Parathyroid adenoma (tissue), 2 donors: Measurements from ENCODE around the gene CSRP1.
"Not testable (repeated sequence)": the region's sequence is repeated elsewhere in the genome, so short reads cannot be mapped to it uniquely, and the experiment has no call there.

Experiments
- H2AFZ ChIP-seq: fragments of 300-600 bp; sonication (generic); one replicate; pipeline ENCODE4 v1.7.0; 2017; ENCODE audit warnings: antibody characterized with exemption, mild to moderate bottlenecking
- H3K27ac ChIP-seq: fragments of 300-600 bp; sonication (generic); one replicate; pipeline ENCODE4 v1.7.0; 2017
- H3K27me3 ChIP-seq: fragments of 300-600 bp; sonication (generic); one replicate; pipeline ENCODE4 v1.7.0; 2017; ENCODE audit warnings: low read length; ENCODE audit not compliant: control insufficient read depth, insufficient read depth
- H3K36me3 ChIP-seq: fragments of 300-600 bp; sonication (generic); one replicate; pipeline ENCODE4 v1.7.0; 2017; ENCODE audit warnings: low read length; ENCODE audit not compliant: control insufficient read depth, insufficient read depth
- H3K4me1 ChIP-seq: fragments of 300-600 bp; sonication (generic); one replicate; pipeline ENCODE4 v1.7.0; 2017; ENCODE audit warnings: control low read depth
- H3K4me2 ChIP-seq: fragments of 300-600 bp; sonication (generic); one replicate; pipeline ENCODE4 v1.7.0; 2017; ENCODE audit warnings: low read length
- H3K4me3 ChIP-seq: fragments of 300-600 bp; sonication (generic); one replicate; pipeline ENCODE4 v1.7.0; 2017; ENCODE audit warnings: low read depth, low read length
- H3K79me2 ChIP-seq: fragments of 300-600 bp; sonication (generic); one replicate; pipeline ENCODE4 v1.7.0; 2017; ENCODE audit warnings: control low read depth
- H3K9ac ChIP-seq: fragments of 300-600 bp; sonication (generic); one replicate; pipeline ENCODE4 v1.7.0; 2017; ENCODE audit warnings: mild to moderate bottlenecking
- H3K9me3 ChIP-seq: fragments of 300-600 bp; sonication (generic); one replicate; pipeline ENCODE4 v1.7.0; 2017; ENCODE audit warnings: low read length; ENCODE audit not compliant: control insufficient read depth
- TF ChIP-seq, protein P1 (sequence below): fragments of 300-600 bp; sonication (generic); IDR thresholded peaks from one replicate; pipeline ENCODE4 v1.7.0; 2017; ENCODE audit warnings: antibody characterized with exemption, mild to moderate bottlenecking
- donor health status: primary hyperparathyroidism.

CSRP1 gene

DNA sequence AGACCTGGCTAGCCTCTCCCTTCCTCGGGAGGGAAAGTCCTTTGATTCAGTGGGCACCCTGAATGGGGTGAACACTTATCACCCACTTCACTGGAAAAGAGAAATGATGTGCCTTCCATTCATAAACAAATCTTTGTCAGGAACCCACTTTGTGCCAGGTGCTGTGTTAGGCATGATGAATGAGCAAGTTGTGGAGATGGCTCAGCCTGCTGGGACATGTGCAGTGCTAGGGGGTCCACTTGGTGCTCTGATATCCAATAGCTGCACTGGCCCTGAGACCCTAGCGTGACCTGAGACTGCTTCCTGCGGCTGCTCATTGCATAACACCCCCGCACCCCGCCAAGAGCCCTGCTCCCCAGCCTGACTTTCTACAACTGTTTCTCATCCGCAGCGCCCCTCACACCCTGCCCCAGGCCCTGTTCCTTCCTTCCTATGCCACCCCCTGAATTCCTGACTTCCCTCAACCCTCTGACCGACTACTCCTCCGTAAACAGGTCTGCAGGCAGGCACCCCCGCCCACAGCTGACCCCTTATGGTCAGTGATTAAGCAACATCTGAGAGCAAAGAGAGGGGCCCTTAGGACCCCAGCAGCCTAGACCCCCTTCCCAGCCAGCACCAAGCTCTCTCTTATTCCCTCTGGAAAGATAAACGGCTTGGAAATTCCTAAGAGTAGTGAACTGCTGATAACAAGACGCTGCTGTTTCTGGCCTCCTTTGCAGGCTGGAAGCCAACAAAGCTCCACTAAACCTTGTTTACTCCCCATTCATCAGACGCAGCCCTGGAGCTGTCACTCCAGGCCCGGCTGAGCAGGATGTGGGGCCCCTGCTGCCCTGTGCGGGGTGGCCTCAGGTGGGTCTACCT lies 12.9 kb downstream of the CSRP1 start:
- no peak overlapping the region for H2AFZ ChIP-seq
- H3K27me3 ChIP-seq = no peaks in the 10 kb centered on the region
- H3K9me3 ChIP-seq = no peaks in the 10 kb centered on the region
- H3K4me1 ChIP-seq = peaks cover 37% of the 10 kb centered on the region
- no peak overlapping the region for H3K4me3 ChIP-seq
- no peak overlapping the region for H3K9ac ChIP-seq
- no peaks in the 10 kb centered on the region for H3K36me3 ChIP-seq
- TF ChIP-seq, protein P1, sequence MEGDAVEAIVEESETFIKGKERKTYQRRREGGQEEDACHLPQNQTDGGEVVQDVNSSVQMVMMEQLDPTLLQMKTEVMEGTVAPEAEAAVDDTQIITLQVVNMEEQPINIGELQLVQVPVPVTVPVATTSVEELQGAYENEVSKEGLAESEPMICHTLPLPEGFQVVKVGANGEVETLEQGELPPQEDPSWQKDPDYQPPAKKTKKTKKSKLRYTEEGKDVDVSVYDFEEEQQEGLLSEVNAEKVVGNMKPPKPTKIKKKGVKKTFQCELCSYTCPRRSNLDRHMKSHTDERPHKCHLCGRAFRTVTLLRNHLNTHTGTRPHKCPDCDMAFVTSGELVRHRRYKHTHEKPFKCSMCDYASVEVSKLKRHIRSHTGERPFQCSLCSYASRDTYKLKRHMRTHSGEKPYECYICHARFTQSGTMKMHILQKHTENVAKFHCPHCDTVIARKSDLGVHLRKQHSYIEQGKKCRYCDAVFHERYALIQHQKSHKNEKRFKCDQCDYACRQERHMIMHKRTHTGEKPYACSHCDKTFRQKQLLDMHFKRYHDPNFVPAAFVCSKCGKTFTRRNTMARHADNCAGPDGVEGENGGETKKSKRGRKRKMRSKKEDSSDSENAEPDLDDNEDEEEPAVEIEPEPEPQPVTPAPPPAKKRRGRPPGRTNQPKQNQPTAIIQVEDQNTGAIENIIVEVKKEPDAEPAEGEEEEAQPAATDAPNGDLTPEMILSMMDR = no peak
- H3K4me2 ChIP-seq = peak overlapping the region; percentile 42
- peak overlapping the region; percentile 57 for H3K27ac ChIP-seq
- peaks cover 23% of the 10 kb centered on the region for H3K79me2 ChIP-seq

DNA sequence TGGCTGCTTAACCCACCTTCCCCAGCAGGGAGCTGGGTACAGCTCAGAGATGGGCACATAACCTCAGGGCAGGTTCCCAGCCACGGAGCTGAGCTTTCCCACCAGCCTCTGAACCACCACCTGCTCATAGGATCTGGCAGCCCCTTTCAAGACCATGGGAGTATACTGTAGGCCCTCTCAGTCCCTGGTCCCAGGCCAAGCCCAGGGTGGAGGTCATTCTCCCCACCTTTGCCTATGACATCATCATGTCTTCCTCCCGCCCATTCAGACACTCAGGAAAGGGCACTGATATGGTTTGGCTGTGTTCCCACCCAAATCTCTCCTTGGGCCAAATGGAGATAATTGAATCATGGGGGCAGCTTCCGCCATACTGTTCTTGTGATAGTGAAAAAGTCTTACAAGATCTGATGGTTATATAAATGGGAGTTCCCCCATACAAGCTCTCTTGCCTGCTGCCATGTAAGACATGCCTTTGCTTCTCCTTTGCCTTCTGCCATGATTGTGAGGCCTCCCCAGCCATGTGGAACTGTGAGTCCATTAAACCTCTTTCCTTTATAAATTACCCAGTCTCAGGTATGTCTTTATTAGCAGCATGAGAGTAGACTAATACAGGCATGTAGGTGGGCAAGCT lies 13.8 kb downstream of the CSRP1 start:
- not testable (repeated sequence) for H2AFZ ChIP-seq, H3K9ac ChIP-seq, H3K4me3 ChIP-seq, H3K9me3 ChIP-seq, H3K36me3 ChIP-seq, H3K27me3 ChIP-seq, H3K4me2 ChIP-seq, H3K27ac ChIP-seq
- Histone ChIP-seq H3K79me2 (peaks cover 17% of the 10 kb centered on the region), H3K4me1 (peaks cover 39% of the 10 kb centered on the region)

DNA sequence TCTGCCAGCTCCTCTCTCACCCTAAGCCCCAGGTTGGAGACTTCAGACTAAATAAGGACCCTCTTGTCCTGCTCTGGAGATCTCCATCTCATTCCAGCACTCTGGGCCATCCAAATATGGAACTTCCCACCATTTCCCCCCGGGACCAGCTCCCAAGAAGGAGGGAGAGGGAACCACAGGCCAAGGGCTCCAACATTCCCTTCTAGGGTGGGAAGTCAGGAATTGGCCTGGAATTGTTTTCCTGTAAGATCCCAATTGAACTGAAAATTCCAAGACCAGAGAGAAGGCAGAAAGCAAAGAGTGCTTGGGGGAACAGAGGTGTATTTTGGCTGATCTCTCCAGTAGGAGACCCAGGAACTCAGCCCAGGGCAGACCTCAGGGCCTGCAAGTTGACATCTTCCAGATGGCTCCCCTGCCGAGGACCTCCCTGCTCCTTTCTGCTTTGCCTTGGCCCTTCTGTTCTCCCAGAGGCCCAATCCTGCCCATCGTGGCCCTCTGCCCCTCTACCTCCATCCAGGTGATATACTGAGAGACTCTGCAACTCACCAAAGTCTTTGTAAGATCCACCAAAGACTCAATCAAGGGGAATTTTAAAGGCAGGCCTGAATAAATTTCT lies 14.9 kb downstream of the CSRP1 start:
- H3K9ac ChIP-seq = no peak overlapping the region
- TF ChIP-seq, protein P1 = no peak
- no peaks in the 10 kb centered on the region for H3K9me3 ChIP-seq
- no peaks in the 10 kb centered on the region for H3K36me3 ChIP-seq
- no peak overlapping the region for H3K27ac ChIP-seq
- H3K79me2 ChIP-seq = peaks cover 12% of the 10 kb centered on the region
- peaks cover 32% of the 10 kb centered on the region for H3K4me1 ChIP-seq
- no peak overlapping the region for H3K4me2 ChIP-seq
- H3K4me3 ChIP-seq = no peak overlapping the region
- H2AFZ ChIP-seq = no peak overlapping the region
- H3K27me3 ChIP-seq = no peaks in the 10 kb centered on the region

DNA sequence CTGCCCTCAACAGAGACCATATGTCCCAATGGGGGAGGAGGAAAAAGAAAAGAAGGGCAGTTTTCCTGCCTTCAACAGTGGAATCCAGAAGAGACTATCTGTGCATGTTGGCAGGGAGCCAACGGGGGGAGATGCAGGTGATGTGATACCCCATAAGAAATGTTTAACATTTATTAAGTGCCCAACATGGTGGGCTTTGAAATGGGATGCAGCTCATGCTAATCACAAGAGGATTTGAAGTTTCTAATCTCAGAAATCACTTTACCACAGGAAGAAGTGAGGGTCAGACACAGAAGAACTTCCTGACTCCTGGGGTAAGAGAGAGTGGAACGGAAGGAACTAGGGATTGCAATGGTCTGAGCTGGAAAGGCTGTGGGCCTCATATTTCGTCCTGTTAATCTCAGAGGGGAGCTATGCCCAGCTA lies 16.2 kb downstream of the CSRP1 start:
- Histone ChIP-seq H3K36me3 (no peaks in the 10 kb centered on the region), H3K4me2 (no peak overlapping the region), H2AFZ (no peak overlapping the region), H3K4me3 (no peak overlapping the region), H3K79me2 (peaks cover 12% of the 10 kb centered on the region), H3K9me3 (no peaks in the 10 kb centered on the region), H3K27ac (no peak overlapping the region), H3K27me3 (no peaks in the 10 kb centered on the region), H3K9ac (no peak overlapping the region), H3K4me1 (peaks cover 39% of the 10 kb centered on the region)
- TF ChIP-seq, protein P1 = no peak

DNA sequence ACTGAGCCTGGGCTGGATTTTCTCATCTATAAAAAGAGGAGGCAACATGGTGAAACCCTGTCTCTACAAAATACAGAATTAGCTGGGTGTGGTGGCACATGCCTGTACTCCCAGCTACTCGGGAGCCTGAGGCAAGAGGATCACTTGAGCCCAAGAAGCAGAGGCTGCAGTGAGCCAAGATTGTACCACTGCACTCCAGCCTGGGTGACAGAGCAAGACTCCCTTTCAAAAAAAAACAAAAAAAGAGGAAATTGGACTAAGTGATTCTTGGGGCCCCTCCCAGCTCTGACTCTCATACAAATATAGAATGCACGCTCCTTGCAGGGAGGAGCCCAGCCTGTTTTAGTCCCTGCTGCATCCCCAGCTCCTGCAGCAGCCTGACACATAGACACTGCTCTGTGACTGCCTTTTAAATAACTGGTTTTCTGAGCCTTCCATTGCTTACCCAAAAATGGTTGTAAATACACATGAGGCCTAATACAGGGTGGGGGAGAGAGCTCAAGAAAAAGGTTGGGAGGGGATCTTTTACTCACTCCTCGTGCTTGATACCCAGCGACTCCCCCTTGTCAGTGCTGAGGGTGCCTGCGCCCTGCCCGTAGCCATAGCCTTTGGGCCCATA lies 17.2 kb downstream of the CSRP1 start:
- Histone ChIP-seq H3K4me2 (peak overlapping the region; percentile 3), H3K79me2 (peaks cover 12% of the 10 kb centered on the region), H3K4me3 (no peak overlapping the region), H3K9ac (no peak overlapping the region), H2AFZ (no peak overlapping the region), H3K27ac (peak overlapping the region; percentile 74), H3K27me3 (no peaks in the 10 kb centered on the region), H3K4me1 (peaks cover 41% of the 10 kb centered on the region), H3K36me3 (no peaks in the 10 kb centered on the region), H3K9me3 (no peaks in the 10 kb centered on the region)
- TF ChIP-seq, protein P1 = no peak
